Chondrocyte (in vitro differentiated cells): ENCODE measurements around the gene UPK3B. TPM values are rescaled to one million over a fixed set of nuclear protein-coding genes. Genes with fewer than 3 reads are reported as not detected.
A peak's percentile ranks its signal among the peaks of the same experiment; 100 is the strongest.
"Not testable (repeated sequence)": the region's sequence is repeated elsewhere in the genome, so short reads cannot be mapped to it uniquely, and the experiment has no call there.

Source experiments
- DNase-seq: peaks from one replicate; pipeline ENCODE4 v3.0.0; 2021; ENCODE audit warnings: mixed read lengths, low spot score
- H3K27ac Mint-ChIP-seq: one replicate; pipeline ENCODE4 v1.8.0; 2021; ENCODE audit warnings: mild to moderate bottlenecking, moderate library complexity, mixed read lengths; ENCODE audit not compliant: unreplicated experiment
- H3K27me3 Mint-ChIP-seq: 2 replicates; pipeline ENCODE4 v1.8.0; 2021; ENCODE audit warnings: low read depth, mixed read lengths
- H3K36me3 Mint-ChIP-seq: 2 replicates; pipeline ENCODE4 v1.8.0; 2021; ENCODE audit warnings: low read depth, mixed read lengths
- H3K4me1 Mint-ChIP-seq: 2 replicates; pipeline ENCODE4 v1.8.0; 2021; ENCODE audit warnings: low read depth, mild to moderate bottlenecking, mixed read lengths
- H3K4me3 Mint-ChIP-seq: one replicate; pipeline ENCODE4 v1.8.0; 2021; ENCODE audit warnings: mild to moderate bottlenecking, moderate library complexity, mixed read lengths; ENCODE audit not compliant: unreplicated experiment
- H3K9me3 Mint-ChIP-seq: 2 replicates; pipeline ENCODE4 v1.8.0; 2021; ENCODE audit warnings: low read depth, mixed read lengths
- CTCF ChIP-seq: fragments of 200-600 bp; sonication (generic); IDR thresholded peaks from 2 replicates; pipeline ENCODE4 v1.5.0; 2021; ENCODE audit warnings: antibody characterized with exemption, mild to moderate bottlenecking, moderate library complexity
- total RNA-seq: library from RNA; stranded (reverse); gene quantifications from 3 replicates; pipeline ENCODE4 v1.2.1, GENCODE V29; 2021

UPK3B gene
- total RNA-seq, 1 donor from 2014 or later: 0.62 TPM

GRCh38 chr7:76498583-76499200, 11.7 kb upstream of the UPK3B start:
- not testable (repeated sequence) for H3K4me3 Mint-ChIP-seq, H3K4me1 Mint-ChIP-seq, DNase-seq, H3K36me3 Mint-ChIP-seq, H3K9me3 Mint-ChIP-seq, H3K27ac Mint-ChIP-seq, H3K27me3 Mint-ChIP-seq

GRCh38 chr7:76499201-76499923, 11.0 kb upstream of the UPK3B start:
- not testable (repeated sequence) for H3K4me3 Mint-ChIP-seq, H3K36me3 Mint-ChIP-seq, H3K4me1 Mint-ChIP-seq, DNase-seq, H3K9me3 Mint-ChIP-seq, H3K27ac Mint-ChIP-seq, H3K27me3 Mint-ChIP-seq

- not testable (repeated sequence) for H3K4me1 Mint-ChIP-seq, DNase-seq, H3K27me3 Mint-ChIP-seq, H3K36me3 Mint-ChIP-seq, H3K27ac Mint-ChIP-seq, H3K4me3 Mint-ChIP-seq, H3K9me3 Mint-ChIP-seq
These were observed 10.5 kb upstream of the UPK3B start for GRCh38 chr7:76499924-76500241.

GRCh38 chr7:76502224-76502623, 8.1 kb upstream of the UPK3B start:
- H3K27me3 Mint-ChIP-seq, H3K4me1 Mint-ChIP-seq, H3K27ac Mint-ChIP-seq, H3K9me3 Mint-ChIP-seq, H3K36me3 Mint-ChIP-seq, H3K4me3 Mint-ChIP-seq: not testable (repeated sequence)
- peak; percentile 79 for DNase-seq

- not testable (repeated sequence) for H3K27ac Mint-ChIP-seq, H3K4me3 Mint-ChIP-seq, H3K4me1 Mint-ChIP-seq, H3K9me3 Mint-ChIP-seq, H3K36me3 Mint-ChIP-seq, H3K27me3 Mint-ChIP-seq
- peak; percentile 64 for DNase-seq
These were observed 7.5 kb upstream of the UPK3B start for GRCh38 chr7:76502836-76503235.

- H3K4me3 Mint-ChIP-seq, H3K9me3 Mint-ChIP-seq, H3K4me1 Mint-ChIP-seq, H3K27me3 Mint-ChIP-seq, H3K27ac Mint-ChIP-seq, H3K36me3 Mint-ChIP-seq: not testable (repeated sequence)
- DNase-seq: peak; percentile 34
These were observed 7.1 kb upstream of the UPK3B start for GRCh38 chr7:76503244-76503643.

- H3K4me3 Mint-ChIP-seq, H3K9me3 Mint-ChIP-seq, H3K4me1 Mint-ChIP-seq, H3K27ac Mint-ChIP-seq, H3K27me3 Mint-ChIP-seq, H3K36me3 Mint-ChIP-seq: not testable (repeated sequence)
- DNase-seq: peak; percentile 81
These were observed 5.8 kb upstream of the UPK3B start for GRCh38 chr7:76504351-76505167.

GRCh38 chr7:76505168-76506080, 4.9 kb upstream of the UPK3B start:
- H3K27ac Mint-ChIP-seq: no peak overlapping the region

More at GRCh38 chr7:76505168-76506080, 4.9 kb upstream of the UPK3B start:
- peaks cover 2% of the 10 kb centered on the region for H3K9me3 Mint-ChIP-seq
- DNase-seq: peak; percentile 87
- no peak for TF ChIP-seq CTCF
- H3K27me3 Mint-ChIP-seq: no peaks in the 10 kb centered on the region
- H3K4me1 Mint-ChIP-seq: peaks cover 5% of the 10 kb centered on the region
- peaks cover 2% of the 10 kb centered on the region for H3K36me3 Mint-ChIP-seq
- H3K4me3 Mint-ChIP-seq: no peak overlapping the region
